K562 (cell line): ENCODE data around the gene AMPD1. TPM values are rescaled to one million over a fixed set of nuclear protein-coding genes. Genes with fewer than 3 reads are reported as not detected.
A peak's percentile ranks its signal among the peaks of the same experiment; 100 is the strongest.

ENCODE experiments used
- BRF1 ChIP-seq: IDR thresholded peaks from 3 replicates; pipeline ENCODE4 v1.6.1; 2011; ENCODE audit warnings: borderline replicate concordance, mild to moderate bottlenecking; ENCODE audit not compliant: insufficient read length; ENCODE audit errors: extremely low read depth
- ELK3 ChIP-seq: fragments of 450-650 bp; formaldehyde crosslinking; IDR thresholded peaks from 2 replicates; pipeline ENCODE4 v1.4.0; 2020; ENCODE audit warnings: mild to moderate bottlenecking
- GABPA ChIP-seq: fragments of 200-800 bp; sonication (Bioruptor generic); conservative IDR thresholded peaks from 2 replicates; pipeline ENCODE4 v1.6.1; 2016; ENCODE audit warnings: low read depth, missing genetic modification characterization, missing compliant biosample characterization
- HOMEZ ChIP-seq: fragments of 250-450 bp; sonication (Bioruptor Pico); IDR thresholded peaks from 2 replicates; pipeline ENCODE4 v1.4.0; 2020; ENCODE audit warnings: mild to moderate bottlenecking, moderate library complexity
- KLF10 ChIP-seq: fragments of 250-450 bp; sonication (Bioruptor Pico); IDR thresholded peaks from 2 replicates; pipeline ENCODE4 v1.6.1; 2021; ENCODE audit warnings: matching md5 sums
- L3MBTL2 ChIP-seq: fragments of 450-650 bp; IDR thresholded peaks from 2 replicates; pipeline ENCODE4 v1.6.1; 2016; ENCODE audit warnings: mild to moderate bottlenecking, moderate library complexity
- MCM2 ChIP-seq: fragments of 450-650 bp; IDR thresholded peaks from 2 replicates; pipeline ENCODE4 v1.6.1; 2017; ENCODE audit warnings: low read depth, mild to moderate bottlenecking
- MTA2 ChIP-seq: fragments of 450-650 bp; IDR thresholded peaks from 2 replicates; pipeline ENCODE4 v1.6.1; 2016; ENCODE audit warnings: low read depth
- MXD1 ChIP-seq: fragments of 250-450 bp; sonication (Bioruptor Pico); IDR thresholded peaks from 2 replicates; pipeline ENCODE4 v1.8.0; 2021; ENCODE audit warnings: borderline replicate concordance, mild to moderate bottlenecking, moderate library complexity; ENCODE audit not compliant: poor library complexity, severe bottlenecking
- NFIC ChIP-seq: fragments of 450-650 bp; IDR thresholded peaks from 2 replicates; pipeline ENCODE4 v1.6.1; 2017; ENCODE audit warnings: mild to moderate bottlenecking, inconsistent platforms
- NR2F6 ChIP-seq: fragments of 450-650 bp; formaldehyde crosslinking; IDR thresholded peaks from 2 replicates; pipeline ENCODE4 v1.4.0; 2020; ENCODE audit warnings: mild to moderate bottlenecking
- PTTG1 ChIP-seq: fragments of 450-650 bp; IDR thresholded peaks from 2 replicates; pipeline ENCODE4 v1.6.1; 2016; ENCODE audit warnings: low read depth, mild to moderate bottlenecking, missing genetic modification characterization, missing compliant biosample characterization
- RBFOX2 ChIP-seq: fragments of 200-400 bp; formaldehyde crosslinking; IDR thresholded peaks from 2 replicates; pipeline ENCODE4 v1.6.1; 2017; ENCODE audit warnings: low read depth, mild to moderate bottlenecking, low read length, moderate library complexity
- RBM14 ChIP-seq: fragments of 200-400 bp; formaldehyde crosslinking; IDR thresholded peaks from 2 replicates; pipeline ENCODE4 v1.6.1; 2018; ENCODE audit warnings: low read depth, mild to moderate bottlenecking, low read length, moderate library complexity, borderline replicate concordance; ENCODE audit not compliant: insufficient read depth
- RBM39 ChIP-seq: fragments of 200-400 bp; formaldehyde crosslinking; optimal IDR thresholded peaks from 2 replicates; pipeline ENCODE3; 2018; ENCODE audit warnings: low read depth, low read length
- SMAD1 ChIP-seq: fragments of 150-350 bp; IDR thresholded peaks from 2 replicates; pipeline ENCODE4 v1.6.1; 2014; ENCODE audit warnings: low read length, low read depth; ENCODE audit not compliant: partially characterized antibody
- TAF1 ChIP-seq: IDR thresholded peaks from 2 replicates; pipeline ENCODE4 v1.6.1; 2011; ENCODE audit warnings: mild to moderate bottlenecking, low read length, moderate library complexity; ENCODE audit not compliant: insufficient read depth, control insufficient read depth, severe bottlenecking; ENCODE audit errors: extremely low read depth
- ZHX1 ChIP-seq: fragments of 150-350 bp; conservative IDR thresholded peaks from 2 replicates; pipeline ENCODE4 v1.6.1; 2014; ENCODE audit warnings: low read length
- ZNF143 ChIP-seq: sonication (generic); formaldehyde crosslinking; IDR thresholded peaks from 2 replicates; pipeline ENCODE4 v1.9.0; 2022; ENCODE audit warnings: mild to moderate bottlenecking, missing genetic modification reagents
- ZNF175 ChIP-seq: fragments of 200-800 bp; sonication (Bioruptor generic); IDR thresholded peaks from 2 replicates; pipeline ENCODE4 v1.6.1; 2016; ENCODE audit warnings: low read depth, mild to moderate bottlenecking, missing genetic modification characterization, missing compliant biosample characterization
- ZNF282 ChIP-seq: sonication (generic); formaldehyde crosslinking; IDR thresholded peaks from 2 replicates; pipeline ENCODE4 v1.8.1; 2023; ENCODE audit warnings: missing genetic modification reagents
- ZNF584 ChIP-seq: fragments of 200-800 bp; sonication (Bioruptor generic); IDR thresholded peaks from 2 replicates; pipeline ENCODE4 v1.6.1; 2016; ENCODE audit warnings: low read depth, mild to moderate bottlenecking, missing genetic modification characterization, missing compliant biosample characterization
- polyA plus RNA-seq, 8 experiments: library from polyadenylated mRNA; depleted of rRNA in 4 of 8; stranded (reverse) in 5 of 8; unstranded in 3 of 8; fragments of >200 nt; fragmentation: Nextera tagmentation in 2 of 8; fragmentation: Illumina TruSeq in 1 of 8; extraction: Ambion mirVana in 2 of 8; extraction: Trizol in 1 of 8; gene quantifications; 2 replicates each; pipeline versions ENCODE4 v1.2.1 to v1.2.3, GENCODE V29; 2011 to 2014; ENCODE audit warnings: inconsistent platforms in 1 of 8, missing spikeins in 1 of 8
- total RNA-seq, 7 experiments: library from RNA; depleted of rRNA in 6 of 7; stranded (reverse); fragments of >200 nt in 6 of 7; fragmentation: Illumina TruSeq in 2 of 7; extraction: Trizol in 2 of 7; gene quantifications; 2 replicates each; pipeline versions ENCODE4 v1.2.1 to v1.2.3, GENCODE V29; 2011 to 2021; ENCODE audit warnings: low replicate concordance in 1 of 7

AMPD1 gene
- total and polyA plus RNA-seq, 9 of the 15 experiments (the other 6 are each of a cell fraction or from before 2014, with no cell fraction given) = 0.04 to 0.17 TPM; not detected in 7

- TF ChIP-seq NFIC (peak; percentile 40), BRF1 (no peak), PTTG1 (tag) (no peak), MTA2 (no peak), SMAD1 (no peak), ZNF143 (no peak), ELK3 (CRISPR knock-in tag) (0 out of 2 replicates have a peak, but pooled peaks have one; percentile 20), RBFOX2 (peak; percentile 87), MXD1 (CRISPR knock-in tag) (peak; percentile 99), HOMEZ (CRISPR knock-in tag) (no peak), ZNF175 (CRISPR knock-in tag) (0 out of 2 replicates have a peak, but pooled peaks have one; percentile 56), TAF1 (peak; percentile 72), NR2F6 (CRISPR knock-in tag) (no peak), RBM39 (no peak), RBM14 (no peak), ZNF584 (no peak), KLF10 (CRISPR knock-in tag) (no peak), GABPA (peak; percentile 95), ZNF282 (CRISPR knock-in tag) (no peak), L3MBTL2 (peak; percentile 76), MCM2 (no peak), ZHX1 (peak; percentile 10; the same call in 1 of the 2 replicates)
Measured at GRCh38 chr1:114716304-114717170, 21.2 kb upstream of the AMPD1 start, which contains the start of gene NRAS (continued).
